SH-SY5Y (cell line): Measurements from ENCODE around the gene B4GALNT3.

Experiments used
- GATA2 ChIP-seq: IDR thresholded peaks from 2 replicates; pipeline ENCODE4 v1.6.1; 2011; ENCODE audit warnings: mild to moderate bottlenecking, low read depth, low read length
- GATA3 ChIP-seq: IDR thresholded peaks from 2 replicates; pipeline ENCODE4 v1.6.1; 2011; ENCODE audit warnings: low read depth, mild to moderate bottlenecking, low read length, moderate library complexity

- TF ChIP-seq GATA2: no peak
- TF ChIP-seq GATA3: no peak
These were observed 74.5 kb downstream of the B4GALNT3 start for GRCh38 chr12:534216-534615.
